ENCODE measurements around the gene MED9. TPM values are rescaled to one million over a fixed set of nuclear protein-coding genes. Genes with fewer than 3 reads are reported as not detected.

The MED9 gene
- total and polyA plus RNA-seq, 9 of the 15 experiments (the other 6 are each of a cell fraction or from before 2014, with no cell fraction given), result 2.2 to 15.8 (median 12.7) TPM

DNA sequence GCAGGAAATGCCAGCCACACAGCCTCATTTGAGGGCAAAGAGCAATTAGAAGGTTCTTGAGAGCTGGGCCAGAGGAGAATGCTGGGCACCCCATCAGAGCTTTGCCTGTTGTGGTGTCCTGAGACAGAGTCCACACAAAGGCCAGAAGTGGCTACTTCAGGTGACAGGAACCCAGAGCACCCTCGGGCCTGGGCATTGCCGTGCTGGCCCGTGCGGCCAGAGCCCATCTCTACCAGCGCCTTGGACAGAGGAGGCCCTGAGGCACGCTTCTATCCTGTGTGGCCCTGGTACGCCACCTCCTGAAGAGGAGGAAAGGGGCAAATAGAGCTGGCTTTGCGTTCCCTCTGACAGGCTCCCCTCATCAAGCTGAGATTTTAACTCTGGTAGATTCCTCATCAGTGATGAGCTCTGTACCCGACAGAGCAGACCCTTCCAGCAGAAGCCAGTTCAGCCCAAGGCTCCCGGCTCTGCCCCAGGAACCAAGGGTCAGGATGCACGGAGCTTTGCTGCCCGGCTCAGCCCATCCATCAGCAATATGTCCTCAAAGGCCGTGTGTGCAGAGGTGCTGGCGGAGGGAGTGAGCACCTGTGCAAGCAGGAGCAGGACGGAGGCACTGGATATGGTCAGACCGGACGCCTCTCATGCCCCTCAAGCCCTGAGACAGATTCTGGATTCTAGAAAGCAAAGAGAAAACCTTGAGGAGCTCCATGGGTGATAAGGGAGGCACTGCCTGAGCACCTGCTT is 22.8 kb downstream of the MED9 start:
- Histone ChIP-seq H3K9ac (ENCODE audit: insufficient read depth in 1 of 2, low read depth in 2 of 2, low read length in 2 of 2) (no peak overlapping the region), H3K79me2 (ENCODE audit: control insufficient read depth, insufficient read depth, low read length) (no peaks in the 10 kb centered on the region), H4K20me1 (replicated peaks; ENCODE audit: control insufficient read depth, insufficient read depth, low read length) (no peaks in the 10 kb centered on the region), H3K4me2 (ENCODE audit: insufficient read depth, low read length) (no peak overlapping the region), H3K36me3 (ENCODE audit: control insufficient read depth, insufficient read depth, low read length) (no peaks in the 10 kb centered on the region), H3K9me1 (ENCODE audit: control insufficient read depth, insufficient read depth, low read length) (no peaks in the 10 kb centered on the region), H3K27ac (ENCODE audit: extremely low read depth, low read depth, low read length) (no peak overlapping the region), H3K4me1 (replicated peaks in 1 of 2; ENCODE audit: control insufficient read depth in 2 of 2, insufficient read depth in 2 of 2, low read length in 2 of 2) (peaks cover 0 to 16% of the 10 kb centered on the region in 2 experiments; a peak in 3 of 5 replicates), H3K9me3 (replicated peaks; ENCODE audit: control insufficient read depth, insufficient read depth, low read depth, low read length) (no peaks in the 10 kb centered on the region), H3K4me3 (no peak overlapping the region), H2AFZ (ENCODE audit: low read depth, low read length) (no peak overlapping the region), H3K27me3 (ENCODE audit: control insufficient read depth in 2 of 2, insufficient read depth in 2 of 2, low read length in 2 of 2) (peaks cover 3 to 33% of the 10 kb centered on the region in 2 experiments; a peak in 2 of 5 replicates)
- ChIA-PET POLR2A (interaction anchor here (0.6 kb wide), 1 partner anchor 79 kb away, joined by 3 read pairs; no protein-coding TSS in a partner anchor), CTCF (ENCODE audit: low intra/inter-chr PET ratio) (no interaction called here)
- DNase-seq (ENCODE audit: extremely low read depth in 1 of 4, low spot score in 3 of 4) (no peak), FAIRE-seq (no peak), ATAC-seq (no peak)
- no TSS peak for BruUV-seq (replicated peaks)
- in situ Hi-C loops (cut with MboI) (loop anchor here (5.0 to 10.0 kb wide), 3 partner anchors 63 to 142 kb away; no protein-coding TSS in a partner anchor), intact Hi-C loops (cut with micrococcal nuclease) (loop anchor here (5.0 kb wide), 2 partner anchors 142 to 143 kb away; no protein-coding TSS in a partner anchor)
- 13% methylated on average over 16 of the region's 17 CpGs for WGBS (ENCODE audit: insufficient coverage, low coverage, missing lambda C conversion rate)
- TF ChIP-seq, protein P1, sequence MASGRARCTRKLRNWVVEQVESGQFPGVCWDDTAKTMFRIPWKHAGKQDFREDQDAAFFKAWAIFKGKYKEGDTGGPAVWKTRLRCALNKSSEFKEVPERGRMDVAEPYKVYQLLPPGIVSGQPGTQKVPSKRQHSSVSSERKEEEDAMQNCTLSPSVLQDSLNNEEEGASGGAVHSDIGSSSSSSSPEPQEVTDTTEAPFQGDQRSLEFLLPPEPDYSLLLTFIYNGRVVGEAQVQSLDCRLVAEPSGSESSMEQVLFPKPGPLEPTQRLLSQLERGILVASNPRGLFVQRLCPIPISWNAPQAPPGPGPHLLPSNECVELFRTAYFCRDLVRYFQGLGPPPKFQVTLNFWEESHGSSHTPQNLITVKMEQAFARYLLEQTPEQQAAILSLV (tag; IDR thresholded peaks at IDR 0.05), result no peak
- TF ChIP-seq MGA (IDR thresholded peaks at IDR 0.05) (no peak), SETDB1 (IDR thresholded peaks at IDR 0.05; ENCODE audit: low read length) (no peak), ZNF395 (CRISPR knock-in tag; IDR thresholded peaks at IDR 0.05) (no peak), E2F4 (CRISPR knock-in tag; IDR thresholded peaks at IDR 0.05; ENCODE audit: low read depth) (no peak)

All from K562 (cell line).